ENCODE results near the gene TFRC. TPM values are rescaled to one million over a fixed set of nuclear protein-coding genes. Genes with fewer than 3 reads are reported as not detected.

The TFRC gene
- total and polyA plus RNA-seq, 4 experiments from 2014 or later: 21.7 to 73.1 (median 50.7) TPM

Other genes starting within 250 kb of the TFRC start
- gene TNK2, start 173.5 kb downstream of the TFRC start, total RNA-seq: 100 to 1,000 TPM; 136 to 164 TPM
- gene TNK2, start 173.5 kb downstream of the TFRC start, polyA plus RNA-seq: 1 to 10 TPM in 1 of 2 donors, under 1 TPM in 1; 0.18 to 3.4 TPM
- gene ZDHHC19, start 129.3 kb upstream of the TFRC start, total RNA-seq: not detected
- gene ZDHHC19, start 129.3 kb upstream of the TFRC start, polyA plus RNA-seq: not detected
- not detected for gene SLC51A, start 134.4 kb upstream of the TFRC start, total RNA-seq
- gene SLC51A, start 134.4 kb upstream of the TFRC start, polyA plus RNA-seq: 1 to 10 TPM in 1 of 2 donors, not detected in 1; 2.7 TPM
- 10 to 100 TPM; 70.1 to 73.7 TPM for gene PCYT1A, start 205.6 kb upstream of the TFRC start, total RNA-seq
- gene PCYT1A, start 205.6 kb upstream of the TFRC start, polyA plus RNA-seq: 10 to 100 TPM; 11.0 to 25.5 TPM
- gene DYNLT2B, start 236.2 kb upstream of the TFRC start, total RNA-seq: 1 to 10 TPM; 6.0 to 7.4 TPM
- 10 to 100 TPM; 18.5 to 31.1 TPM for gene DYNLT2B, start 236.2 kb upstream of the TFRC start, polyA plus RNA-seq